IPS DF 6.9 (cell line): ENCODE results near the gene NAP1L3.
A peak's percentile ranks its signal among the peaks of the same experiment; 100 is the strongest.

Experiments used
- DNase-seq: peaks from one replicate; pipeline ENCODE4 v3.0.0-alpha.2; 2013; ENCODE audit warnings: low read depth, low spot score
- H3K27ac ChIP-seq: one replicate; pipeline ENCODE4 v1.5.1; 2013; ENCODE audit warnings: low read length, control low read depth
- H3K27me3 ChIP-seq: 2 replicates; pipeline ENCODE4 v1.6.1; 2013; ENCODE audit warnings: mild to moderate bottlenecking, low read length; ENCODE audit not compliant: control insufficient read depth, insufficient read depth
- H3K36me3 ChIP-seq: 2 replicates; pipeline ENCODE4 v1.6.1; 2013; ENCODE audit warnings: low read length; ENCODE audit not compliant: control insufficient read depth, insufficient read depth
- H3K4me1 ChIP-seq: 2 replicates; pipeline ENCODE4 v1.6.1; 2013; ENCODE audit warnings: low read length; ENCODE audit not compliant: control insufficient read depth, insufficient read depth
- H3K4me3 ChIP-seq: 2 replicates; pipeline ENCODE4 v1.5.1; 2013; ENCODE audit warnings: mild to moderate bottlenecking, low read length
- H3K9me3 ChIP-seq: 2 replicates; pipeline ENCODE4 v1.6.1; 2013; ENCODE audit warnings: low read length, inconsistent platforms; ENCODE audit not compliant: control insufficient read depth, insufficient read depth
- WGBS: extraction: QIAGEN DNeasy Blood & Tissue Kit; methylation state at CpG from one replicate; pipeline ENCODE4 v1.1.7; 2013; ENCODE audit warnings: mixed read lengths, missing lambda C conversion rate; ENCODE audit not compliant: insufficient read length, insufficient coverage; 5-methylcytosine and 5-hydroxymethylcytosine counted together

The NAP1L3 gene, protein sequence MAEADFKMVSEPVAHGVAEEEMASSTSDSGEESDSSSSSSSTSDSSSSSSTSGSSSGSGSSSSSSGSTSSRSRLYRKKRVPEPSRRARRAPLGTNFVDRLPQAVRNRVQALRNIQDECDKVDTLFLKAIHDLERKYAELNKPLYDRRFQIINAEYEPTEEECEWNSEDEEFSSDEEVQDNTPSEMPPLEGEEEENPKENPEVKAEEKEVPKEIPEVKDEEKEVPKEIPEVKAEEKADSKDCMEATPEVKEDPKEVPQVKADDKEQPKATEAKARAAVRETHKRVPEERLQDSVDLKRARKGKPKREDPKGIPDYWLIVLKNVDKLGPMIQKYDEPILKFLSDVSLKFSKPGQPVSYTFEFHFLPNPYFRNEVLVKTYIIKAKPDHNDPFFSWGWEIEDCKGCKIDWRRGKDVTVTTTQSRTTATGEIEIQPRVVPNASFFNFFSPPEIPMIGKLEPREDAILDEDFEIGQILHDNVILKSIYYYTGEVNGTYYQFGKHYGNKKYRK

DNA sequence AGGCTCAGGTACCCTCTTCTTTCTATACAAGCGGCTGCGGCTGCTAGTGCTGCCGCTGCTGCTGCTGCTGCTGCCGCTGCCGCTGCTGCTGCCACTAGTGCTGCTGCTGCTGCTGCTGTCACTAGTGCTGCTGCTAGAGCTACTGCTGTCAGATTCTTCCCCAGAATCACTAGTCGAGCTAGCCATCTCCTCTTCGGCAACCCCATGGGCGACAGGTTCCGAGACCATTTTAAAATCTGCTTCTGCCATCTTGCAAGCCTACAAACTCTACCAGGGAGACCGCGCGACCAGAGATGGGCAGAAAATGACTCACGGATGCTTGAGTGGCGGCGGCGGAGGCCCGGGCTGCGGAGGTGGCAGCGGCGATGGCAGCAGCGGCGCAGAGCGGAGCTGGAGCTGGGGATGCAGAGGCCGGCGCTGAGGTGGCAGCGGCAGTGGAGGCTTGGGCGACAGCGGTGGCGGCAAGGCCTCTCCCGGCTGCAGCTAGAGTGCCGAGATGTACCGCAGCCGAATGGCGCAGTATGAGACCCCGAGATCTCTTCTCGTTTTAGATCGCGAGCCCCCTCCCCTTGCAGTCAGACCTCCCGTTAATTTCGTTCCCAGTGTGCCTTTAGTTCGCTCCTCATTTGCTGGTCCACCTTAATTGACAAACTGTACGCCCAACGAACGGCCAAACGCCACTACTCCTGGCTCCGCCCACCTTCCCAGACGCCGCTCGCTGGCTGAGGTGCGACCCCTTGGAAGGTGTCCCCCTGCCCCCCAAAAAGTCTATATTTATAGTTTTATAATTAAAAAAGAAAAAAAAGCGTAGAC, at the start of gene NAP1L3:
TSS of gene NAP1L3 (minus strand) at position 523 of the 813 bp plus-strand sequence. CDS start at position 249, 274 bp downstream.
- no peak within 1 kb of the TSS for H3K27ac ChIP-seq
- H3K36me3 ChIP-seq: no peaks in the 10 kb centered on the region
- DNase-seq: peak; percentile 41
- H3K4me1 ChIP-seq: no peaks in the 10 kb centered on the region
- no CpG with 5 or more reads among the region's 51 CpGs for WGBS
- H3K4me3 ChIP-seq: peak within 1 kb of the TSS; percentile 67; the same call in 1 of the 2 replicates
- no peaks in the 10 kb centered on the region for H3K27me3 ChIP-seq
- H3K9me3 ChIP-seq: no peaks in the 10 kb centered on the region

DNA sequence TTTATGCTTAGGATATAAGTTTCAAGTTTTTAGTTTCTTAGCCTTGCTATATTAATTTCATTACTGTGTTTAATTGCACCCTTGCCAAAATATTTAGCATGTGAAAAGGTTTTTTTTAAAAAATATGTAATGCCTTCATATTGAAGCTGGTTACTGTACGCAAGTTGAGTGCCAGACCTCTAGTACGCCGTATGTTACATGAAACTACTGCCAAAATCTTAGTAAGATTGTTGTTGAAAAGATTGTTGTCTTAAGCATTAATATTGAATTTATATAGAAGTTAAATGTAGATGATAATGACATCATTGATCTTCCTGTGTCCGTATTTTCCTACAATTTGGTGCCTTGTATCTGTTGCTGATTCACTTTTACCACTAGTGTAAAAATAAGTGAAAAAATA, 37.7 kb upstream of the NAP1L3 start:
- no peak overlapping the region for H3K27ac ChIP-seq
- H3K27me3 ChIP-seq: no peaks in the 10 kb centered on the region
- WGBS: no CpG with 5 or more reads among the region's 4 CpGs
- no peak for DNase-seq
- H3K4me1 ChIP-seq: no peaks in the 10 kb centered on the region
- no peaks in the 10 kb centered on the region for H3K9me3 ChIP-seq
- no peaks in the 10 kb centered on the region for H3K36me3 ChIP-seq
- H3K4me3 ChIP-seq: no peak overlapping the region

DNA sequence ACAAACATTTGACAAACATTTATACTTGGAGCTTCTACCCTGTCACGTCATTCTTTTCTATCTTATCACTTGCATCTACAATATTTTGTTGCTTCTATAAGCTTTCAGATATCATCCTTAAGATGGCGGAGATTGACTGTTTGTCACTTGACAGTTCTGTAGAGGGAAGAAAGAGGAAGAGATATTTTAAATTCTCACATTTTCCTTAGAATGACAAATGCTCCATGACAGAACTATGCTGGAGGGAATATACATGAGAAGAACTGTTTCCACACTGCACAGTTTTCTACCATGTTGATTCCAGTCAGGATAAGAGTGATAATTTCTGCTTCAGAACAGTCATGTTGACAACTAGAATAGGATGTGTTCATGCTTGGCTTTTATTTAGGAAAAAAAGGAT, 30.3 kb upstream of the NAP1L3 start:
- H3K27me3 ChIP-seq: no peaks in the 10 kb centered on the region
- H3K4me1 ChIP-seq: no peaks in the 10 kb centered on the region
- no peak overlapping the region for H3K4me3 ChIP-seq
- no peak overlapping the region for H3K27ac ChIP-seq
- H3K9me3 ChIP-seq: no peaks in the 10 kb centered on the region
- WGBS: no CpG with 5 or more reads among the region's 2 CpGs
- H3K36me3 ChIP-seq: no peaks in the 10 kb centered on the region
- DNase-seq: no peak

DNA sequence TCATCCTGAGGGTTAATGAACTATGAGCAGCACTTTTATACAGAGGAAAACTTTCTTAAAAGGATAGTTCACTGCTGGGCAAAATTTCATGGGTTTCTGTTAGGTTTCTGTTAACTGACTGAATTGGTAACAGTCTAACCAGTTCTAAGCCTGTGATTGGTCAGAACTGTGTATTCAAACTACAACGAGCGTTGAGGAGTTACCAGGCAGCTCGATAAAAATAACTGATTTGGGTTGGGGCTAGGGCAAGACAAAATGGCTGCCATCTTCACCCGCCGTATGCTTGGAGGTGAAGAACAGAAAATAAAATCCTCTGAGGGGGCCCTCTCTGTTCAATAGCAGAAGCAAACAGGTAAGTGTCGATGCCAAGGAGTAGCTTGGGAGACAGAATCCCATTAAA, 22.6 kb upstream of the NAP1L3 start:
- Histone ChIP-seq H3K4me3 (no peak overlapping the region), H3K4me1 (no peaks in the 10 kb centered on the region), H3K27ac (no peak overlapping the region), H3K9me3 (no peaks in the 10 kb centered on the region), H3K36me3 (no peaks in the 10 kb centered on the region), H3K27me3 (no peaks in the 10 kb centered on the region)
- WGBS: no CpG with 5 or more reads among the region's 6 CpGs
- DNase-seq: no peak

DNA sequence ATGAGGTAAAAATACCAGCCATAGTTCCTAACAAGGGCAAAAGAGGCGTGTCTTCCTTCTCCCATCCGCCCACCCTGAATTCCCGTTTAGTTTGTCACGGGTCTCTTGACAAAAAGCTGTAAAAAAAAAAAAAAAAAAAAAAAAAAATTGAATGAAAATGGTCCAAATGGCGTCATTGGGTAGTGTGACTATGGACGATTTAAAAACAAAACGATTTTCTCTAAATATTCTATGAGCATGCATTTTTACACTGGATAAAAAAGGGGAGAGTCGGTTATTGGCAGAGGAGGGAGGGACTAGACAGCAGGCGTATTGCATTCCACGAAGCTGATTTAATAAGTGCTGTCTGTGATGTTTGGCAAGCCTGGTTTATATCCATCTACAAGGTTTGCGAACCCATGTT, 492 bp upstream of the NAP1L3 start, which contains the start of gene FAM133A:
TSS of gene FAM133A (plus strand) at position 338 of the 403 bp plus-strand sequence. CDS start 35,214 bp downstream, outside the sequence.
- DNase-seq: no peak
- WGBS: no CpG with 5 or more reads among the region's 11 CpGs
- Histone ChIP-seq H3K36me3 (no peaks in the 10 kb centered on the region), H3K4me3 (peak within 1 kb of the TSS; percentile 67; the same call in 1 of the 2 replicates), H3K27ac (no peak within 1 kb of the TSS), H3K27me3 (no peaks in the 10 kb centered on the region), H3K4me1 (no peaks in the 10 kb centered on the region), H3K9me3 (no peaks in the 10 kb centered on the region)

DNA sequence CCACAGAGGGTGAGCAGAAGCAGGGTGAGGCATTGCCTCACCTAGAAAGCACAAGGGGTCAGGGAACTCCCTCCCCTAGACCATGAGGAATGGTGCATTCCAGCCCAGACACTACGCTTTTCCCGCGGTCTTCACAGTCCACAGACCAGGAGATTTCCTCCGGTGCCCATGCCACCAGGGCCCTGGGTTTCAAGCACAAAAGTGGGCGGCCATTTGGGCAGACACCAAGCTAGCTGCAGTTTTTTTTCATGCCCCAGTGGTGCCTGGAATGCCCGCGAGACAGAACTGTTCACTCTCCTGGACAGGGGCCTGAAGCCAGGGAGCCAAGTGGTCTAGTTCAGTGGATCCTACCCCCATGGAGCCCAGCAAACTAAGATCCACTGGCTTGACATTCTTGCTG, 12.8 kb downstream of the NAP1L3 start:
- WGBS: no CpG with 5 or more reads among the region's 7 CpGs
- Histone ChIP-seq H3K27ac (no peak overlapping the region), H3K27me3 (no peaks in the 10 kb centered on the region), H3K4me1 (no peaks in the 10 kb centered on the region), H3K9me3 (no peaks in the 10 kb centered on the region), H3K4me3 (no peak overlapping the region), H3K36me3 (no peaks in the 10 kb centered on the region)
- no peak for DNase-seq

DNA sequence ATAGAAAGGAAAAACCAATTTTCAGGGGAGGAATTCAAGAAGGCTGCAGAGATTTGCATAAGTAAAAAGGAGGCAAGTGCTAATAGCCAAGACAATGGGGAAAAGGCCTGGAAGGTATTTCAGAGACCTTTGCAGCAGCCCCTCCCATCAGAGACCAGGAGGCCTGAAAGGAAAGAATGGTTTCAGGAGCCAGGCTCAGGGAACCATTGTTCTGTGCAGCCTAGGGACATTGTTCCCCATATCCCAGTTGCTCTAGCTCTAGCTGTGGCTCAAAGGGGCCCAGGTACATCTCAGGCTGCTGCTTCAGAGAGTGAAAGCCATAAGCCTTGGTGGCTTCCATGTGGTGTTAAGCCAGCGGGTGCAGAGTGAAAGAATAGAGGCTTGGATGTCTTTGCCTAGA, 24.0 kb downstream of the NAP1L3 start:
- Histone ChIP-seq H3K27me3 (no peaks in the 10 kb centered on the region), H3K4me3 (no peak overlapping the region), H3K4me1 (no peaks in the 10 kb centered on the region), H3K9me3 (no peaks in the 10 kb centered on the region), H3K36me3 (no peaks in the 10 kb centered on the region), H3K27ac (no peak overlapping the region)
- DNase-seq: no peak
- WGBS: no CpG with 5 or more reads among the region's 1 CpG

DNA sequence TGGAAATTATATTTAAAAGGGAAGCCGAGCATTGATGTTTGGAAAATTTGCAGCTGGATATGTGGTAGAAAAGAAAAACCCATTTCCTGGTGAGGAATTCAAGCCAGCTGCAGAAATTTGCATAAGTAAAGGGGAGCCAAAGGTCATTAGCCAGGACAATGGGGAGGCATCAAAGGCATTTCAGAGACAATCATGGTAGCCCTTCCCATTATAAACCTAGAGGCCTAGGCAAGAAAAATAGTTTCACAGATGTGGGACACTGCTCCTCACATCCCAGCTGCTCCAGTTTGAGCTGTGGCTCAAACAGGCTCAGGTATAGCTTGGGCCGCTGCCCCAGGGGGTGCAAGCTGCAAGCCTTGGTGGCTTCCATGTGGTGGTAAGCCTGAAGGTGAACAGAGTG, 35.8 kb downstream of the NAP1L3 start:
- DNase-seq: no peak
- H3K27me3 ChIP-seq: no peaks in the 10 kb centered on the region
- H3K4me3 ChIP-seq: no peak overlapping the region
- no peaks in the 10 kb centered on the region for H3K4me1 ChIP-seq
- WGBS: no CpG with 5 or more reads among the region's 2 CpGs
- no peaks in the 10 kb centered on the region for H3K9me3 ChIP-seq
- H3K27ac ChIP-seq: no peak overlapping the region
- H3K36me3 ChIP-seq: no peaks in the 10 kb centered on the region
